CD4-positive, alpha-beta T cell (primary cell): ENCODE data around the gene ARHGEF3. TPM values are rescaled to one million over a fixed set of nuclear protein-coding genes. Genes with fewer than 3 reads are reported as not detected.

Experiments
- ATAC-seq: fragments of 200-7000 bp; cut with Tn5 transposase; one replicate; pipeline ENCODE4 v1.10.0; 2022; ENCODE audit warnings: mild to moderate bottlenecking; ENCODE audit not compliant: poor library complexity
- CTCF ChIA-PET: fragments of 350-600 bp; sonication (Branson Sonifier 250); formaldehyde crosslinking; loops from one replicate; lab custom pipeline; 2021; ENCODE audit warnings: antibody characterized with exemption, inconsistent platforms; lab: Charles Lee
- POLR2A ChIA-PET: fragments of 350-600 bp; sonication (Branson Sonifier 250); formaldehyde crosslinking; loops from one replicate; lab custom pipeline; 2021; ENCODE audit warnings: antibody characterized with exemption, inconsistent platforms; lab: Charles Lee
- DNase-seq, 14 experiments: peaks; one replicate each; pipeline ENCODE4 v3.0.0-alpha.2; 2013 to 2020; ENCODE audit warnings: mixed read lengths in 2 of 14
- H3K27ac ChIP-seq, 2 donors: one replicate each; pipeline versions ENCODE4 v1.5.1 to v1.7.0; 2013; ENCODE audit warnings: low read length in 2 of 2, low read depth in 1 of 2, mild to moderate bottlenecking in 1 of 2
- H3K27me3 ChIP-seq, 2 experiments: 1 replicate in 1 of 2; 2 replicates in 1 of 2; pipeline versions ENCODE4 v1.6.1 to v1.7.0; 2013; ENCODE audit warnings: low read length in 2 of 2, control low read depth in 1 of 2, mild to moderate bottlenecking in 1 of 2, moderate library complexity in 1 of 2; ENCODE audit not compliant: insufficient read depth in 2 of 2, control insufficient read depth in 1 of 2
- H3K36me3 ChIP-seq: one replicate; pipeline ENCODE4 v1.6.1; 2013; ENCODE audit warnings: low read length, control low read depth; ENCODE audit not compliant: insufficient read depth
- H3K4me1 ChIP-seq: one replicate; pipeline ENCODE4 v1.6.1; 2013; ENCODE audit warnings: low read length, control low read depth; ENCODE audit not compliant: insufficient read depth
- H3K4me3 ChIP-seq: one replicate; pipeline ENCODE4 v1.5.1; 2013; ENCODE audit warnings: mild to moderate bottlenecking, low read length, moderate library complexity
- H3K9me3 ChIP-seq, 2 experiments: 1 replicate in 1 of 2; 2 replicates in 1 of 2; pipeline versions ENCODE4 v1.6.1 to v1.7.0; 2013; ENCODE audit warnings: low read length in 2 of 2, mild to moderate bottlenecking in 2 of 2, control low read depth in 1 of 2, moderate library complexity in 1 of 2; ENCODE audit not compliant: control insufficient read depth in 1 of 2, insufficient read depth in 1 of 2
- H3K27ac Mint-ChIP-seq: one replicate; pipeline ENCODE4 v1.8.0; 2020; ENCODE audit warnings: mixed read lengths
- H3K27me3 Mint-ChIP-seq: one replicate; pipeline ENCODE4 v1.8.0; 2021; ENCODE audit warnings: mixed read lengths
- H3K36me3 Mint-ChIP-seq: one replicate; pipeline ENCODE4 v1.8.0; 2021; ENCODE audit warnings: low read depth, mixed read lengths
- H3K4me1 Mint-ChIP-seq: one replicate; pipeline ENCODE4 v1.8.0; 2021; ENCODE audit warnings: low read depth, mixed read lengths
- H3K4me3 Mint-ChIP-seq: one replicate; pipeline ENCODE4 v1.8.0; 2020; ENCODE audit warnings: mild to moderate bottlenecking, mixed read lengths
- H3K9me3 Mint-ChIP-seq: one replicate; pipeline ENCODE4 v1.8.0; 2020; ENCODE audit warnings: mixed read lengths
- intact Hi-C, 2 experiments: fragments of 100-400 bp; cut with DNase I in 1 of 2; cut with micrococcal nuclease in 1 of 2; formaldehyde crosslinking; loops; one replicate each; pipeline versions ENCODE4 v1.15.1 to v1.9.0; 2023 to 2025; cut with DNase I, micrococcal nuclease
- total RNA-seq, 174 experiments: library from RNA in 2 of 174; stranded (reverse) in 2 of 174; gene quantifications; one replicate each; pipeline ENCODE4 v1.2.3 and lab custom pipeline; 2021 to 2026
- TF ChIP-seq, protein P1 (sequence below): fragments of 200-600 bp; IDR thresholded peaks from one replicate; pipeline ENCODE4 v1.8.0; 2022; ENCODE audit warnings: antibody characterized with exemption, mild to moderate bottlenecking

ARHGEF3 gene
- total RNA-seq, 2 experiments from 2014 or later, result 46.4 to 46.6 TPM

DNA sequence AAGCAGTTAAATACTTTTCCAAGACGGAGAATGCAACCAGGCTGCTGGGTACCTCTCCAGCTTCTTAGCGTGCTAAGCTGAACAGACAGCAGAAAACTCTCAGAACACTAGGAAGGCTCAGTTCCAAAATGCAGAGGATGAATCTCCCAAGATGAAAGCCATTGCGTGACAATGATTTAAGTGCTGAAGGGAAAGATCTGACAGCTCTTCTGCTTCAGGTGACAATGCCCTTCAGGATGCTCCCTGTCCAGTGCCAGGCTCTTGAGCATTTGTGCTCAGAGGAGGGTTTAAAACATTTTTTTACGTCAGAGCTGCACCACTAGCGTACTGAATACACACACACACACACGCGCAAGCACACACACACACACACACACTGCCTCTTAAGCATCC lies 26.3 kb downstream of the ARHGEF3 start:
- intact Hi-C loops, result no loop called here
- ATAC-seq (no peak), DNase-seq (no peak)
- peaks cover 85% of the 10 kb centered on the region for H3K4me1 Mint-ChIP-seq
- peaks cover 55% of the 10 kb centered on the region for H3K4me1 ChIP-seq
- no peak overlapping the region for H3K4me3 Mint-ChIP-seq
- ChIA-PET CTCF (interaction anchor here (0.9 to 3.6 kb wide), 2 partner anchors 11 to 24 kb away, joined by 3 to 16 read pairs; no protein-coding TSS in a partner anchor), POLR2A (interaction anchor here (0.7 to 2.9 kb wide), 6 partner anchors 11 to 37 kb away, joined by 3 to 16 read pairs (median 5); partner anchors contain the start of gene ARHGEF3)
- TF ChIP-seq, protein P1, sequence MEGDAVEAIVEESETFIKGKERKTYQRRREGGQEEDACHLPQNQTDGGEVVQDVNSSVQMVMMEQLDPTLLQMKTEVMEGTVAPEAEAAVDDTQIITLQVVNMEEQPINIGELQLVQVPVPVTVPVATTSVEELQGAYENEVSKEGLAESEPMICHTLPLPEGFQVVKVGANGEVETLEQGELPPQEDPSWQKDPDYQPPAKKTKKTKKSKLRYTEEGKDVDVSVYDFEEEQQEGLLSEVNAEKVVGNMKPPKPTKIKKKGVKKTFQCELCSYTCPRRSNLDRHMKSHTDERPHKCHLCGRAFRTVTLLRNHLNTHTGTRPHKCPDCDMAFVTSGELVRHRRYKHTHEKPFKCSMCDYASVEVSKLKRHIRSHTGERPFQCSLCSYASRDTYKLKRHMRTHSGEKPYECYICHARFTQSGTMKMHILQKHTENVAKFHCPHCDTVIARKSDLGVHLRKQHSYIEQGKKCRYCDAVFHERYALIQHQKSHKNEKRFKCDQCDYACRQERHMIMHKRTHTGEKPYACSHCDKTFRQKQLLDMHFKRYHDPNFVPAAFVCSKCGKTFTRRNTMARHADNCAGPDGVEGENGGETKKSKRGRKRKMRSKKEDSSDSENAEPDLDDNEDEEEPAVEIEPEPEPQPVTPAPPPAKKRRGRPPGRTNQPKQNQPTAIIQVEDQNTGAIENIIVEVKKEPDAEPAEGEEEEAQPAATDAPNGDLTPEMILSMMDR, result no peak
- H3K9me3 Mint-ChIP-seq, result no peaks in the 10 kb centered on the region
- no peaks in the 10 kb centered on the region for H3K9me3 ChIP-seq
- H3K27me3 ChIP-seq, result no peaks in the 10 kb centered on the region
- H3K27ac ChIP-seq, result no peak overlapping the region
- no peak overlapping the region for H3K4me3 ChIP-seq
- peak overlapping the region; percentile 71 for H3K27ac Mint-ChIP-seq
- peaks cover 69% of the 10 kb centered on the region for H3K36me3 ChIP-seq
- H3K36me3 Mint-ChIP-seq, result peaks cover 91% of the 10 kb centered on the region
- no peaks in the 10 kb centered on the region for H3K27me3 Mint-ChIP-seq

DNA sequence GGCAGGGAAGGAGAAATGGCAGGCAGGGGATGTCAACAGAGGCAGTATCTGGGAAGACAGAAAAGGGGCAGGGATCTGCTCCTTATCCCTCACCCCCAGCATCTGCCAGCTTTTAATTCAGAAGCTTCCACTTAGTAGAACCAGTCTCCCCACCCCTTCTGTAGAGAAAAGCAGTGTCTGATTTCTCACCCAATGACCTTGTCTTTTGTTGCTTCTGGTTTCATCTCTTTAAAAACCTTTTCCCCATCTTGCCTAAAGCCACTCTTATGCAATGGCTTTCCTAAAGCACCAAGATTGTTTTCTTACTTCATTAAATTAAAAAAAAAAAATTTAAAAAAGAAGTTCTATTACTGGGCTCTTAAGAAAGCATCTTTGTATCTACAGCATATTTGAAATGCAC lies 27.8 kb downstream of the ARHGEF3 start:
- intact Hi-C loops, result no loop called here
- POLR2A ChIA-PET, result interaction anchor here (1.0 to 2.9 kb wide), 3 partner anchors 10 to 28 kb away, joined by 3 to 16 read pairs (median 4); partner anchors contain the start of gene ARHGEF3
- Histone ChIP-seq H3K27me3 (no peaks in the 10 kb centered on the region), H3K4me1 (peaks cover 55% of the 10 kb centered on the region), H3K36me3 (peaks cover 76% of the 10 kb centered on the region), H3K9me3 (no peaks in the 10 kb centered on the region), H3K4me3 (no peak overlapping the region), H3K27ac (no peak overlapping the region)
- H3K9me3 Mint-ChIP-seq, result no peaks in the 10 kb centered on the region
- ATAC-seq, result no peak
- peaks cover 89% of the 10 kb centered on the region for H3K36me3 Mint-ChIP-seq
- peaks cover 80% of the 10 kb centered on the region for H3K4me1 Mint-ChIP-seq
- H3K27me3 Mint-ChIP-seq, result no peaks in the 10 kb centered on the region
- TF ChIP-seq, protein P1, result no peak
- no peak for DNase-seq
- CTCF ChIA-PET, result interaction anchor here (3.6 kb wide), 1 partner anchor 25 kb away, joined by 16 read pairs; no protein-coding TSS in a partner anchor
- peak overlapping the region; percentile 71 for H3K27ac Mint-ChIP-seq
- no peak overlapping the region for H3K4me3 Mint-ChIP-seq

DNA sequence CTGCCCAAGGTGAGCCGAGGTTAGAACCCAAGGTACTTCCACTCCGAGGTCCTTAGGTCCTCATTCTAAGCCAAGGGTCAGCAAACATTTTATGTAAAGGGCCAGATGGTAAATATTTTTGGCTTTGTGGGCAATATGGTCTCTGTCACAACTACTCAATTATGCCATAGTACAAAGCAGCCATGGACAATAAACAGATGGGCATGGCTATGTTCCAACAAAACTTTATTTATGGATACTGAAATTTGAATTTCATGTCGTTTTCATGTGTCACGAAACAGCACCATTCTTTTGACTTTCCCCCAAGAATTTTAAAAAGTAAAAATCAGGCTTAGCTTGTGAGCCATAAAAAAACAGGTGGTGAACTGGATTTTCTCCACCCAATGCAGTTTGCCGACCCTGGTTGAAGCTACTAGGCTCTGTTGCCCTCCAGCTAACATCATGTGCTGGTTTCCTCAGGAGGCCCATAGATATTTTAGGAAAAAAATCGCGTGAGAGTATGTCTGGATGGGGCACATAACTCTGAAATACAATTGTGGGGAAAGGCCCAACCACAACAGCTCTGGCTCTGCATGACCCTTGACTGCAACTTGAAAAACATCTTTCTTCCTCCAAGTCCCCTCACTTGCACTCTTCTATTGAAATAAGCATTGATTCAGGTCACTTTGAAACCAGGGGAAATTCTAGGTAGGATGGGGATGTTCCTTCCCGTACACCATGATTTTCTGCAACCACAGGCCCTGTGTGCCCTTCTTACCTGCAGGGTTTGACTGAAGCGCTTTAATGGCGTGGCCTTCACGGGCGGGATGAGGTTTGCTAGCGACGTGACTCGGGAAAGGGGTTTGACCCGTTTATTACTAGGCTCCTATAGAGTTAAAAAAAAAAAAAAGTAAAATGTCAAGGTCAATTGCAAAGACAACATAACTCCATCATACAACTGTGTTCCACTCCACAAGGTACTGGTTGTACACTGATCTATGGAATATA lies 28.5 kb downstream of the ARHGEF3 start:
- Mint-ChIP-seq H3K4me1 (peaks cover 81% of the 10 kb centered on the region), H3K27me3 (no peaks in the 10 kb centered on the region), H3K27ac (peak overlapping the region; percentile 71), H3K4me3 (no peak overlapping the region), H3K9me3 (no peaks in the 10 kb centered on the region), H3K36me3 (peaks cover 92% of the 10 kb centered on the region)
- TF ChIP-seq, protein P1, result no peak
- POLR2A ChIA-PET, result no interaction called here
- Histone ChIP-seq H3K9me3 (no peaks in the 10 kb centered on the region), H3K4me3 (no peak overlapping the region), H3K4me1 (peaks cover 48% of the 10 kb centered on the region), H3K27ac (no peak overlapping the region), H3K36me3 (peaks cover 80% of the 10 kb centered on the region), H3K27me3 (no peaks in the 10 kb centered on the region)
- ATAC-seq (no peak), DNase-seq (no peak)
- intact Hi-C loops, result no loop called here
- CTCF ChIA-PET, result interaction anchor here (3.6 kb wide), 1 partner anchor 26 kb away, joined by 16 read pairs; no protein-coding TSS in a partner anchor
